Measurements from ENCODE around the gene CKM.
"Not testable (repeated sequence)": the region's sequence is repeated elsewhere in the genome, so short reads cannot be mapped to it uniquely, and the experiment has no call there.

The CKM gene

DNA sequence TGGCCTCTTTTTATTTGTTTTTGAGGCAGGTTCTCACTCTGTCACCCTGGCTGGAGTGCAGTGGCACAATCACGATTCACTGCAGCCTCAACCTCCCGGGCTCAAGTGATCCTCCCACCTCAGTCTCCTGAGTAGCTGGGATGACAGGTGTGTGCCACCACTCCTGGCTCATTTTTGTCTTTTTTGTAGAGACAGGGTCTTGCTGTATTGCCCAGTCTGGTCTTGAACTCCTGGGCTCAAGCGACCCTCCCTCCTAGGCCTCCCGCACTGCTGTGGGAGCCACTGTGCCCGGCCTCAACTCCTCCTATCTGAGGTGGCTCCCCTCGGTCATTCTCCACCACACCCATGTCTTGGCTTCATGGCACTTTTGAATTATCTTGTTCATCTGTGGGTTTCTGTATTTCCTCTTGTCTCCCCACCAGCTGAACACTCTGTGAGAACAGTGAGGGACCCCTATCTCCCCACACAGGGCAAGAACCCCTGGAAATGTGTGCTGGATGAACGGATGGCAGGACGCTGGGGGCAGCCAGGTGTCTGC is 7.9 kb downstream of the CKM start:
- Histone ChIP-seq H3K9ac (ENCODE audit: insufficient read length, low read depth) (no peak overlapping the region), H3K4me1 (ENCODE audit: insufficient read depth, insufficient read length) (peaks cover 4% of the 10 kb centered on the region), H3K9me3 (ENCODE audit: insufficient read depth, low read length) (no peaks in the 10 kb centered on the region), H3K4me3 (ENCODE audit: insufficient read length, low read depth) (no peak overlapping the region), H3K27me3 (ENCODE audit: insufficient read depth, insufficient read length) (peaks cover 24% of the 10 kb centered on the region), H3K36me3 (ENCODE audit: insufficient read depth, insufficient read length, low read length) (no peaks in the 10 kb centered on the region)
- no peak for DNase-seq (ENCODE audit: low read depth, low spot score)
- TF ChIP-seq SUZ12 (IDR thresholded peaks at IDR 0.05; ENCODE audit: extremely low read depth, insufficient read depth, insufficient read length), result no peak
- no peak for TF ChIP-seq YY1 (IDR thresholded peaks at IDR 0.05; ENCODE audit: insufficient read depth, insufficient read length)
- TF ChIP-seq ZNF274 (IDR thresholded peaks at IDR 0.05; ENCODE audit: low read depth, low read length), result no peak

DNA sequence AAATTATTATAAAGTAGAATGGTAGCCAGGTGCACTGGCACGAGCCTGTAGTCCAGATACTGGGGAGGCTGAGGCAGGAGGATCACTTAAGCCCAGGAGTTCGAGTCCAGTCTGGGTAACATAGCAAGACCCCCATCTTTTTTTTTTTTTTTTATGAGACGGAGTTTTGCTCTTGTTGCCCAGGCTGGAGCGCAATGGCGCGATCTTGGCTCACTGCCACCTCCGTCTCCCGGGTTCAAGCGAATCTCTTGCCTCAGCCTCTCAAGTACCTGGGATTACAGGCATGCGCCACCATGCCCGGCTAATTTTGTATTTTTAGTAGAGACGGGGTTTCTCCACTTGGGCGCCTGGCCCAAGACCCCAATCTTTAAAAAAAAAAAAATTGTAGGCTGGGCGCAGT is 10.4 kb downstream of the CKM start:
- not testable (repeated sequence) for H3K4me1 ChIP-seq (ENCODE audit: insufficient read depth, insufficient read length); H3K9ac ChIP-seq (ENCODE audit: insufficient read length, low read depth); H3K4me3 ChIP-seq (ENCODE audit: insufficient read length, low read depth); H3K9me3 ChIP-seq (ENCODE audit: insufficient read depth, low read length); H3K36me3 ChIP-seq (ENCODE audit: insufficient read depth, insufficient read length, low read length); DNase-seq (ENCODE audit: low read depth, low spot score)
- peaks cover 24% of the 10 kb centered on the region for H3K27me3 ChIP-seq (ENCODE audit: insufficient read depth, insufficient read length)

DNA sequence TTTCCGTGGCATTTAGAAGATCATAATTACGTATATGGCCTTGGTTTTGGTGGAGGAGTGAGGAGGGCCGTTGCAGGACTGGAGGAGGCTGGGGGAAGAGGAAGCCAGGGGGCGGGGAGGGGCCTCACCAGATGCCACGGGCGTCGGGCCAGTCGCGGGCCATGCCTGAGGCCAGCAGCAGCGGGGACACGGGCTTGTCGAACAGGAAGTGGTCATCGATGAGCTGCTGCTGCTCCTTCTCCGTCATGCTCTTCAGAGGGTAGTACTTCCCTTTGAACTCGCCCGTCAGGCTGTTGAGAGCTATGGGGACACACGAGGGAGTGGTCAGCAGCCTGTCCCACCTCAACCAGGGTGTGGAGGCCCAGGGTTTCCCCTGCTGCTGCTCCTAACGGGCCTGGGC is 11.1 kb downstream of the CKM start:
- TF ChIP-seq YY1 (IDR thresholded peaks at IDR 0.05; ENCODE audit: insufficient read depth, insufficient read length), result no peak
- no peak for TF ChIP-seq ZNF274 (IDR thresholded peaks at IDR 0.05; ENCODE audit: low read depth, low read length)
- TF ChIP-seq SUZ12 (IDR thresholded peaks at IDR 0.05; ENCODE audit: extremely low read depth, insufficient read depth, insufficient read length), result no peak
- H3K4me1 ChIP-seq (ENCODE audit: insufficient read depth, insufficient read length), result peaks cover 2% of the 10 kb centered on the region
- H3K36me3 ChIP-seq (ENCODE audit: insufficient read depth, insufficient read length, low read length), result no peaks in the 10 kb centered on the region
- H3K27me3 ChIP-seq (ENCODE audit: insufficient read depth, insufficient read length), result peaks cover 24% of the 10 kb centered on the region
- H3K4me3 ChIP-seq (ENCODE audit: insufficient read length, low read depth), result no peak overlapping the region
- H3K9me3 ChIP-seq (ENCODE audit: insufficient read depth, low read length), result no peaks in the 10 kb centered on the region
- DNase-seq (ENCODE audit: low read depth, low spot score), result no peak
- H3K9ac ChIP-seq (ENCODE audit: insufficient read length, low read depth), result no peak overlapping the region

DNA sequence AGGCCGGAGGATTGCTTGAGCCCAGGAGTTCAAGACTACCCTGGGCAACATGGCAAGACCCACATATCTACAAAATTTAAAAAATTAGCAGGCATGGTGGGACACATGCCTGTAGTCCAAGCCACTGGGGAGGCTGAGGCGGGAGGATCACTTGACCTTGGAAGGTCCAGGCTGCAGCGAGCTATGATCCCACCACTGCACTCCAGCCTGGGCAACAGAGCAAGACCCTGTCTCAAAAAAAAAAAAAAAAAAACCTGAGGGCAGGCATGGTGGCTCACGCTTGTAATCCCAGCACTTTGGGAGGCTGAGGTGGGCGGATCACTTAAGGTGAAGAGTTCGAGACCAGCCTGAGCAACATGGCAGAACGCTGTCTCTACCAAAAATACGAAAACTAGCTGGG is 13.4 kb downstream of the CKM start:
- H3K4me3 ChIP-seq (ENCODE audit: insufficient read length, low read depth); H3K36me3 ChIP-seq (ENCODE audit: insufficient read depth, insufficient read length, low read length); DNase-seq (ENCODE audit: low read depth, low spot score); H3K4me1 ChIP-seq (ENCODE audit: insufficient read depth, insufficient read length); H3K9me3 ChIP-seq (ENCODE audit: insufficient read depth, low read length); H3K9ac ChIP-seq (ENCODE audit: insufficient read length, low read depth): not testable (repeated sequence)
- peaks cover 13% of the 10 kb centered on the region for H3K27me3 ChIP-seq (ENCODE audit: insufficient read depth, insufficient read length)

DNA sequence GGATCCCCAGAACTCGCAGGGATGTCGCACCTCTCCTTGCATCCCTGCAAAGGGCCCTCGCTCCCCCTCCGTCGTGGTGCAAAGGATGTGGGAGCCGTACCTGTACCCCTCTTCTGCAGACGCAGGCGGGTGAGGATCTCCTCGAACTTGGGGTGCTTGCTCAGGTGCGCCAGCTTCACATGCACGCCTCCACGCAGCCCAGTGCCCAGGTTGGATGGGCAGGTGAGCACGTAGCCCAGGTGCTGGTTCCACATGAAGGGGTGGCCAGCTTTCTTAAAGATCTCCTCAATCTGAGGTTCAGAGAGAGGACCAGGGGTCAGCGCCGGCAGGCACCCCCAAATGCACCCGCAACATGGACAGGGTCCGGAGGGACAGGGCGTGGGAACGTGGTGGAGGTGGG is 15.3 kb downstream of the CKM start:
- Histone ChIP-seq H3K27me3 (ENCODE audit: insufficient read depth, insufficient read length) (no peaks in the 10 kb centered on the region), H3K9ac (ENCODE audit: insufficient read length, low read depth) (no peak overlapping the region), H3K36me3 (ENCODE audit: insufficient read depth, insufficient read length, low read length) (no peaks in the 10 kb centered on the region), H3K9me3 (ENCODE audit: insufficient read depth, low read length) (no peaks in the 10 kb centered on the region), H3K4me1 (ENCODE audit: insufficient read depth, insufficient read length) (peaks cover 2% of the 10 kb centered on the region), H3K4me3 (ENCODE audit: insufficient read length, low read depth) (no peak overlapping the region)
- DNase-seq (ENCODE audit: low read depth, low spot score), result no peak
- no peak for TF ChIP-seq YY1 (IDR thresholded peaks at IDR 0.05; ENCODE audit: insufficient read depth, insufficient read length)
- no peak for TF ChIP-seq SUZ12 (IDR thresholded peaks at IDR 0.05; ENCODE audit: extremely low read depth, insufficient read depth, insufficient read length)
- TF ChIP-seq ZNF274 (IDR thresholded peaks at IDR 0.05; ENCODE audit: low read depth, low read length), result no peak

DNA sequence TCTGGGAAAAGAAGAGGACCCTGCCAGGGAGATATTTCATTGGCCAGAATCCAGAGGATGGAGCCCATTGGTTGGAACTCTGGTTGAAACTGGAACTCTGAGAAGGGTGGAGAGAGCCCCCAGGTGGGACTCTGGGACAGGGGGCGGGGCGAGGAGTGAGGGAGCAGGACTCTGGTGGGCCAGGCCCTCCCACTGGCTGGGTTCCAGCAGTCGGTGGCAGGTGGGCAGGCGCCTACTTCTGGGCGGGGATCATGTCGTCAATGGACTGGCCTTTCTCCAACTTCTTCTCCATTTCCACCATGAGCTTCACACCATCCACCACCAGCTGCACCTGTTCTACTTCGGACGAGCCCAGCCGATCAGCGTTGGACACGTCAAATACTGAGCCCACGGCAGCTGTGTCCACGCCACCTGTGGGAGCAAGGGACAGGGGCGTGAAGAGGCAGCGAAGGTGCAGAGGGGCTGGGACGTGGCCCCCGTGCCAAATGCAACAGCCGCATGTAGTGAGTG is 16.1 kb downstream of the CKM start:
- no peak overlapping the region for H3K9ac ChIP-seq (ENCODE audit: insufficient read length, low read depth)
- H3K4me1 ChIP-seq (ENCODE audit: insufficient read depth, insufficient read length), result no peaks in the 10 kb centered on the region
- DNase-seq (ENCODE audit: low read depth, low spot score), result no peak
- H3K36me3 ChIP-seq (ENCODE audit: insufficient read depth, insufficient read length, low read length), result no peaks in the 10 kb centered on the region
- H3K9me3 ChIP-seq (ENCODE audit: insufficient read depth, low read length), result no peaks in the 10 kb centered on the region
- no peak overlapping the region for H3K4me3 ChIP-seq (ENCODE audit: insufficient read length, low read depth)
- no peak for TF ChIP-seq ZNF274 (IDR thresholded peaks at IDR 0.05; ENCODE audit: low read depth, low read length)
- no peak for TF ChIP-seq YY1 (IDR thresholded peaks at IDR 0.05; ENCODE audit: insufficient read depth, insufficient read length)
- TF ChIP-seq SUZ12 (IDR thresholded peaks at IDR 0.05; ENCODE audit: extremely low read depth, insufficient read depth, insufficient read length), result no peak
- H3K27me3 ChIP-seq (ENCODE audit: insufficient read depth, insufficient read length), result no peaks in the 10 kb centered on the region

DNA sequence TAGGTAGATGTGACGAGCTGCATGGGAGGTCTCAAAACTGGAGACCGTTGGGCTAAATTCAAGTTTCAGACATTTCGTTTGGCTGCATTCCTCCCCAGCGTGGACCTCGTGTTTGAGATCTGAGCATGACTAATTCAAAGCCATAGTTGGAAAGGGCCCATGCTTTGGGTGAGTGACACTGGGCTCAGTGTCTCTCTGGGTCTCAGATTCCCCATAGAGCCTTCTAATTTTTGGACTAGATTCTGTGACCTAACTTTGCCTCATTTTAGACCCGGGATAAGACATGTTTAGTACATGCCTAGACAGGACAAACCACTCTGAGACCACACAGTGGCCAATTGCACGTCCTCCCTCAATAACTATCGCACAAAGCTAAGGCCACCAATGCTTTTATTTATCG is 16.6 kb downstream of the CKM start:
- Histone ChIP-seq H3K4me3 (ENCODE audit: insufficient read length, low read depth) (no peak overlapping the region), H3K4me1 (ENCODE audit: insufficient read depth, insufficient read length) (no peaks in the 10 kb centered on the region), H3K9ac (ENCODE audit: insufficient read length, low read depth) (no peak overlapping the region), H3K36me3 (ENCODE audit: insufficient read depth, insufficient read length, low read length) (no peaks in the 10 kb centered on the region), H3K9me3 (ENCODE audit: insufficient read depth, low read length) (no peaks in the 10 kb centered on the region), H3K27me3 (ENCODE audit: insufficient read depth, insufficient read length) (no peaks in the 10 kb centered on the region)
- DNase-seq (ENCODE audit: low read depth, low spot score), result no peak
- no peak for TF ChIP-seq SUZ12 (IDR thresholded peaks at IDR 0.05; ENCODE audit: extremely low read depth, insufficient read depth, insufficient read length)
- TF ChIP-seq YY1 (IDR thresholded peaks at IDR 0.05; ENCODE audit: insufficient read depth, insufficient read length), result no peak
- no peak for TF ChIP-seq ZNF274 (IDR thresholded peaks at IDR 0.05; ENCODE audit: low read depth, low read length)

DNA sequence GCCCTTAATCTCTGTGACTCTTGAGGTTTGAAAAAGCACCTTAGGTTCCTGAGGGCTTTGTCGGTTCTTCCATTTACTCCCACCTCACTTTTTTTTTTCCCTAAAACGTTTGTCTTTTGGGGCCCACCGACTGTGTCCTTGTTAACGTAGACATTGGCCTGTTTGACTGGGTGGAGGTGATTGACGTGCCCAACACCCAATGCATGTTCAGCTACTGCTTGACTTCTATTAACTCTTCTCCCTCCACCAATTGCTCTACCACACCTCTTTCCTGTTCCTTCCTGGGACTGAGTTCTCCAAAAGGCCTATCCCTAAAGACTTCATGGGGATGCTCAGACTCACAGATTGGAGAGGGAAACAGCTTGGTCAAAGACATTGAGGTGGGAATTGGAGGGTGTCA is 17.3 kb downstream of the CKM start:
- H3K9ac ChIP-seq (ENCODE audit: insufficient read length, low read depth), result no peak overlapping the region
- H3K27me3 ChIP-seq (ENCODE audit: insufficient read depth, insufficient read length), result no peaks in the 10 kb centered on the region
- H3K9me3 ChIP-seq (ENCODE audit: insufficient read depth, low read length), result no peaks in the 10 kb centered on the region
- no peaks in the 10 kb centered on the region for H3K4me1 ChIP-seq (ENCODE audit: insufficient read depth, insufficient read length)
- no peak for DNase-seq (ENCODE audit: low read depth, low spot score)
- no peak for TF ChIP-seq ZNF274 (IDR thresholded peaks at IDR 0.05; ENCODE audit: low read depth, low read length)
- TF ChIP-seq SUZ12 (IDR thresholded peaks at IDR 0.05; ENCODE audit: extremely low read depth, insufficient read depth, insufficient read length), result no peak
- no peak for TF ChIP-seq YY1 (IDR thresholded peaks at IDR 0.05; ENCODE audit: insufficient read depth, insufficient read length)
- H3K36me3 ChIP-seq (ENCODE audit: insufficient read depth, insufficient read length, low read length), result no peaks in the 10 kb centered on the region
- H3K4me3 ChIP-seq (ENCODE audit: insufficient read length, low read depth), result no peak overlapping the region
